HEK293T (cell line): ENCODE data around the gene ISG20L2.

Experiments used
- BHLHE40 ChIP-seq: fragments of 450-650 bp; IDR thresholded peaks from 2 replicates; pipeline ENCODE4 v1.6.1; 2016; ENCODE audit warnings: mild to moderate bottlenecking, moderate library complexity, borderline replicate concordance
- CTBP1 ChIP-seq: fragments of 450-650 bp; IDR thresholded peaks from 2 replicates; pipeline ENCODE4 v1.6.1; 2016; ENCODE audit warnings: borderline replicate concordance
- FOXA1 ChIP-seq: fragments of 450-650 bp; IDR thresholded peaks from 2 replicates; pipeline ENCODE4 v1.6.1; 2016; ENCODE audit warnings: mild to moderate bottlenecking
- FOXK2 ChIP-seq: fragments of 450-650 bp; IDR thresholded peaks from 2 replicates; pipeline ENCODE4 v1.6.1; 2016; ENCODE audit warnings: mild to moderate bottlenecking
- FOXM1 ChIP-seq: fragments of 450-650 bp; IDR thresholded peaks from 2 replicates; pipeline ENCODE4 v1.6.1; 2017; ENCODE audit warnings: mild to moderate bottlenecking, borderline replicate concordance
- SP1 ChIP-seq: fragments of 450-650 bp; IDR thresholded peaks from 2 replicates; pipeline ENCODE4 v1.6.1; 2017
- SUZ12 ChIP-seq: fragments of 450-650 bp; IDR thresholded peaks from 2 replicates; pipeline ENCODE4 v1.6.1; 2016; ENCODE audit warnings: mild to moderate bottlenecking
- TARDBP ChIP-seq: fragments of 450-650 bp; IDR thresholded peaks from 2 replicates; pipeline ENCODE4 v1.6.1; 2016
- ZNF384 ChIP-seq: fragments of 450-650 bp; IDR thresholded peaks from 2 replicates; pipeline ENCODE4 v1.6.1; 2016

DNA sequence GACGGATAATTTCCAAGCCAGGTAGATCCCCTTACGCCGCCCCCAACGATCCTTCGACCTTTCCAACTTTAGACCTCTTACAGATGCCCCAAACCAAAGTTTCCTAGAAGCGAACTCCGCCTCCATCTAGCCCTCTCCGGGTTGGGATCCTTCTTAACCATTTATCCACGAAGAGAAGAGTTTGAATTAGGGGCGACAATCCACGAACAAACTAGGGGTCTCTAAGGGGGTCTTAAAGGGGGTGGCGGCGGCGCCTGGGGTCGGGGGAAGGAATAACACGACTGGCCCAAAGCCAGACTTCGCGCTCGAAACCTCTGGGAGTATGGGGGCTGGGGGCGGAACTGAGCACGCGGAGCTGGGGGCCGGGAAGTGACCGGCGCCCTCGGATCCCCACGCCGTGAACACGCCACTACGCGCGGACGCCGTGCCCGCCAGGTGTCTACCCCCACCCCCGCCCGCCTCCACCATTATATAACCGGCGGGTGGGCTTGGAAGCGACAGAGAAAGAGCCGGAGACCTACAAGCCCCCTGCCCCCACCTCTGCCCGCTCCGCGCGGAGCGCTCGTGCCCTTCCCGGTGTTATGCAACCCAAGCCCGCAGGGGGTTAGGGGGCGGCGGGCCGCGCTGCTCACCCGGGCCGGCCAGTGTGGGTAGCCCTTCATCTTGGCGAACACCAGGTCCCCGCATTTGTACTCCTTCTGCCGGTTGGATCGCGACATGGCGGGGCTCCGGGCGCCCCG, 22.3 kb upstream of the ISG20L2 start:
- no peak for TF ChIP-seq FOXK2
- TF ChIP-seq SUZ12 = no peak
- no peak for TF ChIP-seq BHLHE40
- no peak for TF ChIP-seq SP1
- TF ChIP-seq CTBP1 = no peak
- TF ChIP-seq FOXM1 = no peak
- TF ChIP-seq TARDBP = no peak
- no peak for TF ChIP-seq FOXA1
- no peak for TF ChIP-seq ZNF384
